Stimulated activated CD4-positive, alpha-beta T cell treated with anti-CD3 and anti-CD28 coated beads, Interleukin-12 subunit alpha, Interleukin-12 subunit beta, amount 100 ng/mL, for 24 hours (primary cell): ENCODE measurements around the gene ABHD13.
"Not testable (repeated sequence)": the region's sequence is repeated elsewhere in the genome, so short reads cannot be mapped to it uniquely, and the experiment has no call there.

Experiments used
- DNase-seq, 2 experiments: peaks; one replicate each; pipeline ENCODE4 v3.0.0-alpha.2; 2020; ENCODE audit warnings: low read depth in 2 of 2

The ABHD13 gene

DNA sequence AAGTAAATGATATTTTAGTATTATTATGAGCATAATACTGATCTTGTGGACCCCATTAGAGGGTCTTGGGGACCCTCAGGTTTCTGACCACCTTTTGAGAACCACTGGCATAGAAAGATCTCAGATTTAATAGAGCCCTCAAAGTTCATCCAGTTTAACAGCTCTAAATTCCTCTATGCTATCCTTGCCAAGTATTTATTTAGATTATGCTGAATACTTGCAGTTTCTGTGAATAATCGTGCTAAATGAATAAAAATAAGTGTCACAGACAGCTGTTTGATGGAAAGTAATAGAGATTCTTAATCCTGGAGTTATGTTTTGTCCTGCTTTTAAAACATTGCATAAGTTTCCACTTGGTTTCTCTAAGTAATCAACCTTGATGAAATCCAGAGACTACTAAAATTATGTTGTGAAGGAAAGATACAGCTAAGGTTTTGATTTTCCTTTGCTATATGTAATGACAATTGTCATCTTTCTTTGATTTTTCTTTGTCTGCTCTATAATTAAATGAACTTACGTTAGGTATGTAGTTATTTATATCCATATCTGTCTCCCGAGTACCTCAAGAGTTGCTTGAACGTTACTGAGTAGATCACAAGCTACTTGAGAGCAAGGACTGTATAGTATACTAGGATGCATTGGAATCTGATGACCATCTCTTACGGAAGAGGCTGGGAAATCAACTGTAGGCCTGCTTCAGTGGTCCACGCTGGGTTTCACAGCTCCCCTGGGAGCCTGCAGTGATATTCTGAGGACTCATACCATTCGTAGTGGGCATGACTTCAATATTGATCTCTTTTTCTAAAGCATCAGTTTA, 5.7 kb downstream of the ABHD13 start:
- DNase-seq, result no peak

DNA sequence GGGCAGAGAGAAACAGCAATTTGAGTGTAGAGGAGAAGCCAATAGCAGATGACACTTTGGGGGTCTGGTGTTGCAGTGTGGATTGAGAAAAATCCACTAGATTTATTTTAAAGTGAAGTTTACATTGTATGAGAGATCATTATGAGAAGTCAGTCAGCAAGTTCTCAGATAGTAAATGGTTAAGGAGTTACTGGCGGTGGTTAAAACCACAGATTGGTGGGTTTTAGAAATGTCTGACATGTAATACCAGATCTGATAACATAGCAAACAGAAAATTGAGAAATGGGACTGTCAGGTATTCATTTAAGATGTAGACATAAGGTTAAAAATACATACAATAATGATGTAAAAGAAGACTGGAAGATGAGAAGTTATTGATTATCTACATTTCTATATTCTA, 7.2 kb downstream of the ABHD13 start:
- no peak for DNase-seq

DNA sequence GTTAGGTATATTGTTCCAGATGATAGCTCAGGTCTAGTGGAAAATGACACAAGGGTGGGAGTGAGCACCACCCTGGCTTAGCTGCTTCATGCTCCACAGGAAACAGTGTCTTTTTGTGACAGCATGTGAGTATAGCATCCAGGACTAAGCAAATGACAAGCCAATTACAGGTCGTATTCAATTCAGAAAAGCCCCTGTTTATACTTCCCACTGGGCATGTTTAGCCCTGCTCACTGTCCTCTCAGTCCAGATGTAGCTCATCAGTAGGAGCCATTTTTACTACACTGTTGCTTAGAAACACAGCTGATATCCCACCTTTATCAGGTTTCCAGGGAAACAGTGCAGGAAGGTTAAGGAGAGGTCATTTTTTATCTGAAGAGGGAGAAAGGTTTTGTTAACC, 8.0 kb downstream of the ABHD13 start:
- no peak for DNase-seq

DNA sequence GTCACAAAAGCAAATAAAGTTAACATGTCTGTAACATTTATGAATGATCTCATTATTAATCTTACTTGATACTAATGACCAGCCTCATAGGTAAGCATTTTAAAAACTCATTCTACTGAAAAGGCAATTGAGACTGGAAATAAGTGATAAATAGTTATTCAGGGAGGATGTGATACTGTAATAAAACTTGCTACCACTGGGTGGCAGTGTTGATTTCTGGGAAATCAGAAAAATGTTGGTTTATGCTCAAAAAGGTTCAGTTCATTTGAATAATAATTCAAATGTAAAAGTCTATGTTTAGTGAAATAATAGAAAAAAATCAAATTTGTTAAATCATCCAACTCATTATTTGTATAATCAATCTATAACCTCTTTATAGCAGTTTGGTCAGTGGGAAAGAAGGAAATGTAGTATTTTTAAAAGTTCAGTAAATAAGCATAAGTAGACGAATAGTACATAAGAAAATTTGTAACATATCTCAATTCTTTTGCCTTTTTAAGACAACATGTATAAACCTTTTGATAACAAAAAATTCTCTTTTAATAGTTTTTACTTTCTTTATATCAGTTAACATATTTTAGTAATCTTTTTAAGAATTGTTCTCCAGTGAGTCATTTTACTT, 9.6 kb downstream of the ABHD13 start:
- DNase-seq, result no peak

GRCh38 chr13:108230377-108230776, 12.2 kb downstream of the ABHD13 start:
- no peak for DNase-seq

- DNase-seq, result no peak
Measured at GRCh38 chr13:108249150-108249549, 31.0 kb downstream of the ABHD13 start.

DNA sequence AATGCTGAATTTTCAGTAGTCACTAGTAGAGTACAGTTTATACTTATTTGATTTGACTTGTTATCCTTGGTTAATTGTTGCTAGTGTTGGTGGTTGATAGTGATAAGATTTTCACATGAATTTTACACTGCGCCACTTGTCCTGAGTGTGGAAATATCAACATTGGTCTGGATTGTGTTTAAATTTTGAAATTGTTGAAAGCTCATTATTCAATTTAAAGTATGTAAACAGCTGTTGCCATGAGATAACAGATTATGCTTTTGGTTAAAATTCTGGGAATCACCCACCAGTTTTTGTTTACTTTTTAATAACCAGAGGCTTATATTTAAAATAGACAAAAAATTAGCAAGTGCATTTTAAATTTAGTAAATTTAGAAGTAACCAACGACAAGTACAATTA, 39.1 kb downstream of the ABHD13 start:
- no peak for DNase-seq

GRCh38 chr13:108263621-108264355, 45.6 kb downstream of the ABHD13 start:
- no peak for DNase-seq

DNA sequence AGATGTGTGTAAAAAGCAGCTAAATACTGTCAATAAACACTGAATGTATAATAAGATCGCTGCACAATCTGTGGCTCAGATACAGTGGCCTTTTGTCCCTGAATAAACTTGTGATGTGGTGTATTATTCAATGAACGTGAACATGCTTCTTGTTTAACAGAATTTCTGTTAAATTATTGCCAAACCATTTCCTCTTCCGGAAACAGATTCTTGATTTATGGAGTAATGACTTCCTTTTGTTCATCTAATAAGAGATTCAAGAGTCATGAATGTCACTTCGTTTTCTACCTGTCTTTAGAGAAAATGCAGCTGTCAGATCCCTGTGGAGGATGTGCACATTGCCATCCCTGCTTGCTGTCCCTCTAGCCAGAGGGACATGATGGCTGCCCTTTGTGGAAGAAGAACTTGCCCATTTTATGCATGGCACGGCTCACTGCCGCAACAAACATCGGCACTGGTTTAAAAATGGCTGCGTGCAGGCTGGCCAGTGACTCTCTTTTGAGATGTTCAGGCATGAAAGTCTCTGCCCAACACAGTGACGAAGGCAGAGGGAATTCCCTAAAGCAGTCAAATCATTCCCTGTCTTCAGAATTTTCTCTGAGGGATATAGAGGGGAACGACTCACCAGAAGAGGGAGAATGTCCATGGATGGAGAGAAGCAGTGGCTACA, 48.3 kb downstream of the ABHD13 start:
- no peak for DNase-seq

DNA sequence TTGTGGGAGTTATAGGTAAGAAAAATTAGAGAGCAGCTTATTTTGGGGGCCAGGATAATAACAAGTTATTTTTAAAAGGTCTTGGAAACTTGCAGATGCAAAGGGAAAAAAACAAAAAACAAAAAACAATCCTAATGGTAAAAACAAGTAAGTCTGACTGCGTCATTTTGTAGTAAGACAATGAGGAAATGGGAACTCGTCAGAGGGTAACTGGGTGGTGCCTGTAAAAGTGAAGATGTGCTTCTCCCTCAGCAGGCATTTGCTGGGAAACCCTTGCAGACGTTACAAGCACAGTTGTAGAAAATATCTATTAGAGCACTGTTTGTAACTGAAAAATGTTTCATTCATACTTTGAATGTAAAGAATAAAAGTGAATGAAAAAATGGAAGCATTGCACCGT, 49.2 kb downstream of the ABHD13 start:
- DNase-seq, result no peak

DNA sequence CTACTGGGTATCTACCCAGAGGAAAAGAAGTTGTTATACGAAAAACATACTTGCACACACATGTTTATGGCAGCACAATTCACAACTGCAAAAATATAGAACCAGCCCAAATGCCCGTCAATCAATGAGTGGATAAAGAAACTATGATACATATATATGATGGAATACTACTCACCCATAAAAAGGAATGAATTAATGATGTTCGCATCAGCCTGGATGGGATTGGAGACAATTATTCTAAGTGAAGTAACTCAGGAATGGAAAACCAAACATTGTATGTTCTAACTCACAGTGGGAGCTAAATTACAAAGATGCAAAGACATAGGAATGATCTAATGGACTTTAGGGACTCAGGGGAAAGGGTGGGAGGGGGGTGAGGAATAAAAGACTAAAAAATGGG, 49.7 kb downstream of the ABHD13 start:
- not testable (repeated sequence) for DNase-seq

- DNase-seq, result no peak
Measured at GRCh38 chr13:108268466-108269112, 50.4 kb downstream of the ABHD13 start.

GRCh38 chr13:108269601-108270328, 51.6 kb downstream of the ABHD13 start, which contains the start of gene TNFSF13B:
Gene TNFSF13B, plus strand, starts transcription at chr13:108269718. Its CDS starts 178 bp downstream, at chr13:108269896.
- DNase-seq, result peak; percentile 17 to 30

DNA sequence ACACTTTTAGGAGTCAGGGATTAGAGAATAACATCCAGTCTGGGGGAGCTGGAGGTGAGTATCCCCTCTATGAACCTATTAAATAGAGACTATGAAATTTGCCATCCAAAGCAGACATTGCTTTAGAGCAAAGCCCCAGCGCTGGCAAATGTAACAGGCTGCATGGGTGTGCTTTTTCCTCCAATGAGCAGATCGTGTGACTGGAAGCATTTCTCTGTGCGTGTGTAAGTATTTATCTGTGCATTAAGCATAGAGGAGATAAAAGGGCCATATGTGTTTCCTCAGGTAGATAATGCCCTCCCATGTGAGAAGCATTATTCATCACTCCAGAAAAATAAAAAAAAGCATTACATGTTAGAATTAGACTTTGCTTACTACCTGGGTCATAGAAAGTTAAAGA, 52.2 kb downstream of the ABHD13 start:
- DNase-seq, result no peak

DNA sequence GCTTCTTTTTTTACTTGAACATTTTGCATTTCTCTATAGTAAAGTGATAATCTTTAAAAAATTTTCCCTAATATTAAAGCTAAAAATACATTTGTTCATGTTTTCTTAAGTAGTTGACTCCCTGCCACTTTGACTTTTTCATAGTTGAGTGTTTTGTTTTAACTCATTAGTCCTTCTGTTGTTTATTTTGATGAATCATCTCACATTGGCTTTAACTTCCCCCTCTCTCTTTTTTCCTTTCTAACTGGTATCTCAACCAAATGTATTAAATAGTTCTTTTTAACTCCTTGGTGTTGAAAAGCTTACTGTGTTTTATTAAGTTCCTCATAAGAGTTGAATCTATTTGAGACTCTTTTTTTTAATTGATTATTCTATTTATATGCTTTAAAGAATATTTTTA, 54.1 kb downstream of the ABHD13 start:
- no peak for DNase-seq

- DNase-seq, result no peak
Measured at GRCh38 chr13:108273429-108274118, 55.4 kb downstream of the ABHD13 start.

- DNase-seq, result no peak
Measured at GRCh38 chr13:108274718-108275117, 56.5 kb downstream of the ABHD13 start.

- no peak for DNase-seq
Measured at GRCh38 chr13:108276060-108276459, 57.9 kb downstream of the ABHD13 start.

DNA sequence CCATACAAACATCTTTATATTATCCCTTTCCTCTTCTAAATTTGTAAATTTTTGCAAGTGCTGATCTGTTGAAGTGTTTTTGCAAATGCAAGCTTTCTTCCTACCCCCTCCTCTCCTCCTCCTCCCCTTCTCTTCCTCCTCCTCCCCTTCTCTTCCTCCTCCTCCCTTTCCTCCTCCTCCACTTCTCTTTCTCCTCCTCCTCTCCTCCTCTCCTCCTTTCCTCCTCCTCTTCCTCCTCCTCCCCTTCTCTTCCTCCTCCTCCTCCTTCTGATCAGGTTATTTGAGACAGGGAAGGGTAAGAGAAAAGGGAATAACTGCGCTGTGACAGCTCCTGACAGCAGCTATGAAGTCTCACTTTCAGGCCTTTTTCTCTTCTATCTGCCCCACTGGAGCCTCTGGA, 60.3 kb downstream of the ABHD13 start:
- DNase-seq, result no peak

- no peak for DNase-seq
Measured at GRCh38 chr13:108281901-108282300, 63.7 kb downstream of the ABHD13 start.
